Neural crest cell (in vitro differentiated cells): ENCODE results near the gene MYO16. TPM values are rescaled to one million over a fixed set of nuclear protein-coding genes. Genes with fewer than 3 reads are reported as not detected.

Experiments
- DNase-seq: peaks from one replicate; pipeline ENCODE4 v3.0.0; 2021; ENCODE audit warnings: low read depth, mixed read lengths, low spot score
- H3K27ac Mint-ChIP-seq: one replicate; pipeline ENCODE4 v1.8.0; 2021; ENCODE audit warnings: mild to moderate bottlenecking, mixed read lengths; ENCODE audit not compliant: unreplicated experiment
- H3K27me3 Mint-ChIP-seq: 2 replicates; pipeline ENCODE4 v1.8.0; 2021; ENCODE audit warnings: low read depth, mild to moderate bottlenecking, mixed read lengths
- H3K36me3 Mint-ChIP-seq: 2 replicates; pipeline ENCODE4 v1.8.0; 2021; ENCODE audit warnings: low read depth, mild to moderate bottlenecking, mixed read lengths
- H3K4me1 Mint-ChIP-seq: 2 replicates; pipeline ENCODE4 v1.8.0; 2021; ENCODE audit warnings: mixed read lengths
- H3K4me3 Mint-ChIP-seq: one replicate; pipeline ENCODE4 v1.8.0; 2021; ENCODE audit warnings: mild to moderate bottlenecking, mixed read lengths
- H3K9me3 Mint-ChIP-seq: 2 replicates; pipeline ENCODE4 v1.8.0; 2021; ENCODE audit warnings: mixed read lengths
- total RNA-seq: library from RNA; stranded (reverse); gene quantifications from 2 replicates; pipeline ENCODE4 v1.2.1, GENCODE V29; 2021
- TF ChIP-seq, protein P1 (sequence below): fragments of 200-600 bp; sonication (generic); conservative IDR thresholded peaks from 2 replicates; pipeline ENCODE4 v1.5.0; 2021; ENCODE audit warnings: antibody characterized with exemption, mild to moderate bottlenecking

Gene MYO16
- total RNA-seq, 1 donor from 2014 or later: 3.3 TPM

DNA sequence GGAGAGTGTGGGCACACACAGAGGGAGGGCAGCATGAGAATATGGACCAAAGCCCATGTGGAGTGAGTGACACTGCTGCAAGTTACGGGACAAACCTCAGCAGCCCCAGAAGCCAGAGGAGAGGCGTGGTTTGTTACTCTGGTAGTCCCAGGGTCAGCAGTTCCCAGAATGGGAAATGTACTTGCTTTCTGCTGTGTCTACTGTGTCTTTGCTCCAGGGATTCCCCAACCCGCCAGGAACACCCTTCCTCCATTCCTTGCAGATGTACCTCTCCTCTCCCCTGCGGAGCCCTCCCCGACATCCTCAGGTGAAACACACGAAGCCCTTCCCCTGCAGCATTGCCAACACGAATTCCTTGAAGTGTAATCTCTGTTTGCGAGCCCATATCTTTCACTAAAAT is 47.2 kb downstream of the MYO16 start:
- H3K9me3 Mint-ChIP-seq: peaks cover 2% of the 10 kb centered on the region
- H3K4me1 Mint-ChIP-seq: no peaks in the 10 kb centered on the region
- TF ChIP-seq, protein P1, sequence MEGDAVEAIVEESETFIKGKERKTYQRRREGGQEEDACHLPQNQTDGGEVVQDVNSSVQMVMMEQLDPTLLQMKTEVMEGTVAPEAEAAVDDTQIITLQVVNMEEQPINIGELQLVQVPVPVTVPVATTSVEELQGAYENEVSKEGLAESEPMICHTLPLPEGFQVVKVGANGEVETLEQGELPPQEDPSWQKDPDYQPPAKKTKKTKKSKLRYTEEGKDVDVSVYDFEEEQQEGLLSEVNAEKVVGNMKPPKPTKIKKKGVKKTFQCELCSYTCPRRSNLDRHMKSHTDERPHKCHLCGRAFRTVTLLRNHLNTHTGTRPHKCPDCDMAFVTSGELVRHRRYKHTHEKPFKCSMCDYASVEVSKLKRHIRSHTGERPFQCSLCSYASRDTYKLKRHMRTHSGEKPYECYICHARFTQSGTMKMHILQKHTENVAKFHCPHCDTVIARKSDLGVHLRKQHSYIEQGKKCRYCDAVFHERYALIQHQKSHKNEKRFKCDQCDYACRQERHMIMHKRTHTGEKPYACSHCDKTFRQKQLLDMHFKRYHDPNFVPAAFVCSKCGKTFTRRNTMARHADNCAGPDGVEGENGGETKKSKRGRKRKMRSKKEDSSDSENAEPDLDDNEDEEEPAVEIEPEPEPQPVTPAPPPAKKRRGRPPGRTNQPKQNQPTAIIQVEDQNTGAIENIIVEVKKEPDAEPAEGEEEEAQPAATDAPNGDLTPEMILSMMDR: no peak
- H3K4me3 Mint-ChIP-seq: no peak overlapping the region
- H3K36me3 Mint-ChIP-seq: no peaks in the 10 kb centered on the region
- no peak for DNase-seq
- H3K27me3 Mint-ChIP-seq: no peaks in the 10 kb centered on the region
- H3K27ac Mint-ChIP-seq: no peak overlapping the region

DNA sequence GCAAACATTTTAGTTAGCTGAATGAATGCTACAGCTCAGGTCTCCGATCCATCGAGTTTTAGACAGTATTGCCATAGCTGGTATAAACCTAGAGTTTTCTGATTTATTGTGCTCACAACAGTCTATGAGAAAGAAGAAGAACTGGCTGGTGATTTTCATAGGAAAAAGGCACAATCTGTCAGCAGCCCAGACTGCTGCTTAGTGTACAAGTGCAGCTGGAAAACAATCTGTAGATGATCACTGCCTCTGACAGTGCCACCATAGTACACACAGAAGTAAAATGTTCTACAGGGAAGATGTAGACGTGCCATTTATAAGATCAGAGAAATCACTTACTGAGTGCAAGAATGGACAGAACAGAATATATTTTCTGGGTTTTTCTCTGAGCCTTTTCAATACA is 48.4 kb downstream of the MYO16 start:
- TF ChIP-seq, protein P1: no peak
- Mint-ChIP-seq H3K9me3 (peaks cover 2% of the 10 kb centered on the region), H3K4me1 (no peaks in the 10 kb centered on the region), H3K27ac (no peak overlapping the region), H3K4me3 (no peak overlapping the region), H3K36me3 (no peaks in the 10 kb centered on the region), H3K27me3 (no peaks in the 10 kb centered on the region)
- DNase-seq: no peak

DNA sequence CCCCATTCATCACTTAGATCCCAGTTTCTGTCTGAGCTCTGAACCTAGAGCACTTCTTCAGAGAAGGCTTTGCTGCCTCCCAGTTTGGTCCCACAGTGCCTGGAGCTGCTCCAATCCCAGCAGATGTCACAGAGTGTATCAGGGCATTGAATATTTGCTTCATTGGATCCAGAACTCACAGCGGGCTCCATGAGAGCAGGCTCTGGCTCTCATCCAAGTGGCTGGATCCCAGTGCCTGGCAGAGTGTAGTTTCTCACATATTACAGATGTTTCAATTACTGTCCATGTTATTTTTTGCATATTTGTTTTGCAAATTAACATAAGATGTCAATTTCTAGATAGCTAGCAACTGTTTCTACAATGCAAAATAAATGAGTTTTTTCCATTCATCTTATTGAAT is 50.6 kb downstream of the MYO16 start:
- no peaks in the 10 kb centered on the region for H3K27me3 Mint-ChIP-seq
- H3K4me1 Mint-ChIP-seq: no peaks in the 10 kb centered on the region
- no peak overlapping the region for H3K4me3 Mint-ChIP-seq
- no peaks in the 10 kb centered on the region for H3K36me3 Mint-ChIP-seq
- TF ChIP-seq, protein P1: no peak
- no peak for DNase-seq
- peaks cover 2% of the 10 kb centered on the region for H3K9me3 Mint-ChIP-seq
- H3K27ac Mint-ChIP-seq: no peak overlapping the region

DNA sequence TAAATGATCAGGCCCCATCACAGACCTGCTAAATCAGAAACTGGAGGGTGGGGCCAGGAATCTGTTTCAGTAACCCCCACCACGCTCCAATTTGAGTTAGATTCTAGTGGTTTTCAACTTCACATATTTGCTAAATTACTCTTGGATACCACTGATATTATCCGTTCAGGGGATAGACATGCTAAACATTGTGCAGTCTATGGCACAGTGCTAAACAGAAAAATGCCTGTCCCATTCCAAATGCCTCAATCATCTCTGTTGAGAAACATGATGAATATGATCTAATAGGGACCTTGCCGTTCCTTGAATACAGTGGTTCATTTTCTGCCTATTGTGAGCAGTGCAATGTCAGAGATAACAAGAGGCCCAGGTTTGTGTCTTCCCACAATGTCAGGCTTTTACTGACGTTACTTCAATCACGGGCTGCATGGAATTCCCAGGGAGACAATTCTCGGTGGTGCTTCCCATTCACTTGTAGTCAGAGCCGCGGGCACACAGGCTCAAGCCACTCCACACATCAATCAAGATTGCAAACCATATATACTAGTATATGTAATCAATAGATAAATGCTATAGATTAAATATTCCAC is 52.7 kb downstream of the MYO16 start:
- Mint-ChIP-seq H3K4me1 (no peaks in the 10 kb centered on the region), H3K4me3 (no peak overlapping the region), H3K27ac (no peak overlapping the region), H3K27me3 (no peaks in the 10 kb centered on the region), H3K9me3 (peaks cover 2% of the 10 kb centered on the region), H3K36me3 (no peaks in the 10 kb centered on the region)
- TF ChIP-seq, protein P1: no peak
- DNase-seq: no peak

DNA sequence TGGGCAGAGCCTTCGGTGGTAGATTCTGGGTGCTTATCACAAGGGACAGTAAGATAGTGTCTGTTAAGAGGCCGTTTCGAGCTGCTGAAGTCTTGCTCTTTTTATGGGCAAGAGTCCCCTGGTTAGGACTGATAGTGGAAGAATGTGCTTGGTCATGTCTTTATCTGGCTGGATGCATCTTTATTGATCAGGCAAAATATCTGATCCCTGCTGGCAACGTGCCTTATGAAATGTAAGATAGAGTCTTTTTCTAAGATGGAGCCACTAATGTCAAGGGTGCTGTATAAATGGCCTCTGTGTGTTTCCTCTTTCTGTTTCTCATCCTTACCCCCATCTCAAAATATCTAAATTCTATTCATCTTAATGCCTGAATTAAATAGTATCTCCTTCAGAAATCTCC is 53.3 kb downstream of the MYO16 start:
- no peak overlapping the region for H3K27ac Mint-ChIP-seq
- DNase-seq: no peak
- peaks cover 2% of the 10 kb centered on the region for H3K9me3 Mint-ChIP-seq
- H3K4me1 Mint-ChIP-seq: no peaks in the 10 kb centered on the region
- no peak overlapping the region for H3K4me3 Mint-ChIP-seq
- TF ChIP-seq, protein P1: no peak
- no peaks in the 10 kb centered on the region for H3K27me3 Mint-ChIP-seq
- H3K36me3 Mint-ChIP-seq: no peaks in the 10 kb centered on the region

DNA sequence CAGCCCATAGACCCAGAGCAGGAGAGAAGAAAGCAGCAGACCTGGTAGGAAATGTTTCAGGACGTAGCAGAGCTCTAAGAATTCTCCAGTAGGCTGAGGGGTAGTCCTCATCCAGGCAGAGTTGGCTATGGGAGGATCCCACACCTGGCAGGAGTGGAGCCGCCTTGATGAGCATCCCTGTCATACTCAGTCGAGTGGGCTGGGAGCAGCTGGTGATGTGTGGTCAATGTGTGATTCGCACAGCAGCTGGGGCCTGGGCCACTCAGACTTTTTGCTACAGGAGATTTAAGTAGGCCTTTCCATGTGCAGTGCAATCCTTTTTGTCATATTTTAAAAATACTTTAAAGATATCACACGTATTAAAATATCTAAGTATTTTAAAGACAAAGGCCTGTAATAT is 56.6 kb downstream of the MYO16 start:
- Mint-ChIP-seq H3K27ac (no peak overlapping the region), H3K27me3 (no peaks in the 10 kb centered on the region), H3K36me3 (no peaks in the 10 kb centered on the region), H3K9me3 (peaks cover 2% of the 10 kb centered on the region), H3K4me3 (no peak overlapping the region), H3K4me1 (no peaks in the 10 kb centered on the region)
- TF ChIP-seq, protein P1: no peak
- no peak for DNase-seq
